Activated B cell treated with CpG ODN at 0.5 μM for 24 hours (primary cell): Measurements from ENCODE around the gene TAPBP. TPM values are rescaled to one million over a fixed set of nuclear protein-coding genes. Genes with fewer than 3 reads are reported as not detected.
"Not testable (repeated sequence)": the region's sequence is repeated elsewhere in the genome, so short reads cannot be mapped to it uniquely, and the experiment has no call there.

Experiments
- ATAC-seq: fragments of 200-7000 bp; cut with Tn5 transposase; one replicate; pipeline ENCODE4 v1.10.0; 2021; ENCODE audit warnings: low read depth, mild to moderate bottlenecking, moderate library complexity
- CTCF ChIA-PET: fragments of 350-600 bp; sonication (Branson Sonifier 250); formaldehyde crosslinking; loops from one replicate; lab custom pipeline; 2021; ENCODE audit warnings: antibody characterized with exemption; lab: Charles Lee
- POLR2A ChIA-PET: fragments of 350-600 bp; sonication (Branson Sonifier 250); formaldehyde crosslinking; loops from one replicate; lab custom pipeline; 2021; ENCODE audit warnings: antibody characterized with exemption; lab: Charles Lee
- DNase-seq: peaks from one replicate; pipeline ENCODE4 v3.0.0; 2022
- H3K27ac Mint-ChIP-seq: one replicate; pipeline ENCODE4 v1.8.0; 2020; ENCODE audit warnings: mixed read lengths
- H3K27me3 Mint-ChIP-seq: one replicate; pipeline ENCODE4 v1.8.0; 2021; ENCODE audit warnings: mixed read lengths
- H3K36me3 Mint-ChIP-seq: one replicate; pipeline ENCODE4 v1.8.0; 2021; ENCODE audit warnings: low read depth, mixed read lengths
- H3K4me1 Mint-ChIP-seq: one replicate; pipeline ENCODE4 v1.8.0; 2021; ENCODE audit warnings: mixed read lengths
- H3K4me3 Mint-ChIP-seq: one replicate; pipeline ENCODE4 v1.8.0; 2020; ENCODE audit warnings: mild to moderate bottlenecking, mixed read lengths
- H3K9me3 Mint-ChIP-seq: one replicate; pipeline ENCODE4 v1.8.0; 2020; ENCODE audit warnings: mixed read lengths
- intact Hi-C: fragments of 100-400 bp; cut with micrococcal nuclease; formaldehyde crosslinking; loops from one replicate; pipeline ENCODE4 v1.15.1; 2024
- total RNA-seq: library from RNA; stranded (reverse); gene quantifications from 2 replicates; pipeline ENCODE4 v1.2.3, GENCODE V29; 2022
- TF ChIP-seq, protein P1 (sequence below): fragments of 200-600 bp; IDR thresholded peaks from one replicate; pipeline ENCODE4 v1.8.0; 2022; ENCODE audit warnings: antibody characterized with exemption, mild to moderate bottlenecking

TAPBP gene
- total RNA-seq, 1 donor from 2014 or later = 350 TPM

- H3K9me3 Mint-ChIP-seq = peaks cover 4% of the 10 kb centered on the region
Observed at GRCh38 chr6:33264015-33264414, 49.9 kb downstream of the TAPBP start.

DNA sequence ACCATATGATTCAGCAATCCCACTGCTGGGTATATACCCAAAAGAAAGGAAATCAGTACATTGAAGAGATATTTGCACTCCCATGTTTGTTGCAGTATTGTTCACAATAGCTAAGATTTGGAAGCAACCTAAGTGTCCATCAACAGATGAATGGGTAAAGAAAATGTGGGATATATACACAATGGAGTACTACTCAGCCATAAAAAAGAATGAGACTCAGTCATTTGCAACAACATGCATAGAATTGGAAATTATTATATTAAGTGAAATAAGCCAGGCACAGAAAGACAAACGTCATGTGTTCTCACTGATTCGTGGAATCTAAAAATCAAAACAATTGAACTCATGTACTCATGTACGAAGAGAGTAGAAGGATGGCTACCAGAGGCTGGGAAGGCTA, 51.4 kb downstream of the TAPBP start:
- ATAC-seq, H3K9me3 Mint-ChIP-seq, intact Hi-C loops, H3K4me3 Mint-ChIP-seq, H3K27ac Mint-ChIP-seq, DNase-seq, H3K4me1 Mint-ChIP-seq, CTCF ChIA-PET, H3K27me3 Mint-ChIP-seq: not testable (repeated sequence)
- POLR2A ChIA-PET = interaction anchor here (0.7 to 1.2 kb wide), 3 partner anchors 9 to 309 kb away, joined by 4 to 7 read pairs (median 6); partner anchors contain the start of genes RPS18 and VPS52
- H3K36me3 Mint-ChIP-seq = peaks cover 79% of the 10 kb centered on the region

More at GRCh38 chr6:33264015-33264414, 49.9 kb downstream of the TAPBP start:
- Mint-ChIP-seq H3K27me3 (no peaks in the 10 kb centered on the region), H3K4me1 (no peaks in the 10 kb centered on the region), H3K36me3 (peaks cover 87% of the 10 kb centered on the region), H3K27ac (no peak overlapping the region), H3K4me3 (no peak overlapping the region)
- DNase-seq = no peak
- POLR2A ChIA-PET = interaction anchor here (0.5 to 0.7 kb wide), 2 partner anchors 28 to 1424 kb away, joined by 3 read pairs; no protein-coding TSS in a partner anchor
- TF ChIP-seq, protein P1, sequence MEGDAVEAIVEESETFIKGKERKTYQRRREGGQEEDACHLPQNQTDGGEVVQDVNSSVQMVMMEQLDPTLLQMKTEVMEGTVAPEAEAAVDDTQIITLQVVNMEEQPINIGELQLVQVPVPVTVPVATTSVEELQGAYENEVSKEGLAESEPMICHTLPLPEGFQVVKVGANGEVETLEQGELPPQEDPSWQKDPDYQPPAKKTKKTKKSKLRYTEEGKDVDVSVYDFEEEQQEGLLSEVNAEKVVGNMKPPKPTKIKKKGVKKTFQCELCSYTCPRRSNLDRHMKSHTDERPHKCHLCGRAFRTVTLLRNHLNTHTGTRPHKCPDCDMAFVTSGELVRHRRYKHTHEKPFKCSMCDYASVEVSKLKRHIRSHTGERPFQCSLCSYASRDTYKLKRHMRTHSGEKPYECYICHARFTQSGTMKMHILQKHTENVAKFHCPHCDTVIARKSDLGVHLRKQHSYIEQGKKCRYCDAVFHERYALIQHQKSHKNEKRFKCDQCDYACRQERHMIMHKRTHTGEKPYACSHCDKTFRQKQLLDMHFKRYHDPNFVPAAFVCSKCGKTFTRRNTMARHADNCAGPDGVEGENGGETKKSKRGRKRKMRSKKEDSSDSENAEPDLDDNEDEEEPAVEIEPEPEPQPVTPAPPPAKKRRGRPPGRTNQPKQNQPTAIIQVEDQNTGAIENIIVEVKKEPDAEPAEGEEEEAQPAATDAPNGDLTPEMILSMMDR = no peak
- CTCF ChIA-PET = no interaction called here
- no peak for ATAC-seq
- intact Hi-C loops = no loop called here

- Mint-ChIP-seq H3K4me3 (no peak overlapping the region), H3K36me3 (peaks cover 54% of the 10 kb centered on the region), H3K4me1 (no peaks in the 10 kb centered on the region), H3K9me3 (peaks cover 4% of the 10 kb centered on the region), H3K27ac (no peak overlapping the region), H3K27me3 (no peaks in the 10 kb centered on the region)
- CTCF ChIA-PET = no interaction called here
- intact Hi-C loops = no loop called here
- no peak for DNase-seq
- POLR2A ChIA-PET = interaction anchor here (2.5 kb wide), 1 partner anchor 13 kb away, joined by 10 read pairs; the partner anchor contains the start of genes RPS18 and VPS52
- no peak for ATAC-seq
- TF ChIP-seq, protein P1 = no peak
Observed at GRCh38 chr6:33259032-33259431, 54.8 kb downstream of the TAPBP start.

DNA sequence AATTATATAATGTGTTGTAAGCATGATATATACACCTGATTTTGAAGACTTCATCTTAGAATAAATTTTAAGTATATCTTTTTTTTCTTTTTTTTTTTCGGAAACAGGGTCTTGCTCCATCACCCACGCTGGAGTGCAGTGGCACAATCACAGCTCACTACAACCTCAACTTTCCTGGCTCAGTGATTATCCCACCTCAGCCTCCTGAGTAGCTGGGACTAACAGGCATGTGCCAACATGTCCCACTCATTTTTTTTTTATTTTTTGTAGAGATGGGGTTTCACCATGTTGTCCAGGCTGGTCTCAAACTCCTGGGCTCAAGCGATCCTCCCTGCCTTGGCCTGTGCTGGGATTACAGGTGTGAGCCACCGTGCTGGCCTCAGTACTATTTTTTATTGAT, 59.3 kb downstream of the TAPBP start:
- Mint-ChIP-seq H3K27ac (no peak overlapping the region), H3K4me1 (peaks cover 12% of the 10 kb centered on the region), H3K9me3 (no peaks in the 10 kb centered on the region), H3K27me3 (no peaks in the 10 kb centered on the region), H3K36me3 (peaks cover 44% of the 10 kb centered on the region), H3K4me3 (no peak overlapping the region)
- ATAC-seq (no peak), DNase-seq (no peak)
- POLR2A ChIA-PET = interaction anchor here (0.8 kb wide), 1 partner anchor 17 kb away, joined by 6 read pairs; the partner anchor contains the start of genes RPS18 and VPS52
- TF ChIP-seq, protein P1 = no peak
- intact Hi-C loops = no loop called here
- CTCF ChIA-PET = no interaction called here

- intact Hi-C loops = no loop called here
- Mint-ChIP-seq H3K4me1 (peaks cover 28% of the 10 kb centered on the region), H3K27me3 (no peaks in the 10 kb centered on the region), H3K4me3 (no peak overlapping the region), H3K9me3 (no peaks in the 10 kb centered on the region), H3K27ac (peak overlapping the region; percentile 20), H3K36me3 (peaks cover 33% of the 10 kb centered on the region)
- CTCF ChIA-PET = no interaction called here
- POLR2A ChIA-PET = interaction anchor here (0.7 to 5.5 kb wide), 2 partner anchors 19 to 158 kb away, joined by 8 to 55 read pairs; partner anchors contain the start of genes PHF1, RPS18 and VPS52
- ATAC-seq = no peak
- DNase-seq = no peak
- TF ChIP-seq, protein P1 = no peak
Observed at GRCh38 chr6:33252759-33253158, 61.1 kb downstream of the TAPBP start.
